HEK293T (cell line): ENCODE measurements around the gene TOR2A.

ENCODE experiments used
- ARNT ChIP-seq: fragments of 450-650 bp; IDR thresholded peaks from 2 replicates; pipeline ENCODE4 v1.6.1; 2017; ENCODE audit warnings: mild to moderate bottlenecking
- FOXA1 ChIP-seq: fragments of 450-650 bp; IDR thresholded peaks from 2 replicates; pipeline ENCODE4 v1.6.1; 2016; ENCODE audit warnings: mild to moderate bottlenecking
- FOXM1 ChIP-seq: fragments of 450-650 bp; IDR thresholded peaks from 2 replicates; pipeline ENCODE4 v1.6.1; 2017; ENCODE audit warnings: mild to moderate bottlenecking, borderline replicate concordance
- L3MBTL2 ChIP-seq: fragments of 450-650 bp; conservative IDR thresholded peaks from 2 replicates; pipeline ENCODE4 v1.6.1; 2016; ENCODE audit warnings: mild to moderate bottlenecking
- SP1 ChIP-seq: fragments of 450-650 bp; IDR thresholded peaks from 2 replicates; pipeline ENCODE4 v1.6.1; 2017
- SUZ12 ChIP-seq: fragments of 450-650 bp; IDR thresholded peaks from 2 replicates; pipeline ENCODE4 v1.6.1; 2016; ENCODE audit warnings: mild to moderate bottlenecking
- TARDBP ChIP-seq: fragments of 450-650 bp; IDR thresholded peaks from 2 replicates; pipeline ENCODE4 v1.6.1; 2016
- ZNF384 ChIP-seq: fragments of 450-650 bp; IDR thresholded peaks from 2 replicates; pipeline ENCODE4 v1.6.1; 2016

GRCh38 chr9:127734747-127735529, at the start of gene TOR2A:
- TF ChIP-seq FOXA1, result no peak
- no peak for TF ChIP-seq ARNT
- no peak for TF ChIP-seq TARDBP
- no peak for TF ChIP-seq SP1
- no peak for TF ChIP-seq ZNF384
- no peak for TF ChIP-seq SUZ12
- no peak for TF ChIP-seq FOXM1
- TF ChIP-seq L3MBTL2, result no peak
